Measurements from ENCODE around the gene ZSCAN30. TPM values are rescaled to one million over a fixed set of nuclear protein-coding genes. Genes with fewer than 3 reads are reported as not detected.

The ZSCAN30 gene
- total RNA-seq, 1 experiment from 2014 or later, result 21.9 TPM

DNA sequence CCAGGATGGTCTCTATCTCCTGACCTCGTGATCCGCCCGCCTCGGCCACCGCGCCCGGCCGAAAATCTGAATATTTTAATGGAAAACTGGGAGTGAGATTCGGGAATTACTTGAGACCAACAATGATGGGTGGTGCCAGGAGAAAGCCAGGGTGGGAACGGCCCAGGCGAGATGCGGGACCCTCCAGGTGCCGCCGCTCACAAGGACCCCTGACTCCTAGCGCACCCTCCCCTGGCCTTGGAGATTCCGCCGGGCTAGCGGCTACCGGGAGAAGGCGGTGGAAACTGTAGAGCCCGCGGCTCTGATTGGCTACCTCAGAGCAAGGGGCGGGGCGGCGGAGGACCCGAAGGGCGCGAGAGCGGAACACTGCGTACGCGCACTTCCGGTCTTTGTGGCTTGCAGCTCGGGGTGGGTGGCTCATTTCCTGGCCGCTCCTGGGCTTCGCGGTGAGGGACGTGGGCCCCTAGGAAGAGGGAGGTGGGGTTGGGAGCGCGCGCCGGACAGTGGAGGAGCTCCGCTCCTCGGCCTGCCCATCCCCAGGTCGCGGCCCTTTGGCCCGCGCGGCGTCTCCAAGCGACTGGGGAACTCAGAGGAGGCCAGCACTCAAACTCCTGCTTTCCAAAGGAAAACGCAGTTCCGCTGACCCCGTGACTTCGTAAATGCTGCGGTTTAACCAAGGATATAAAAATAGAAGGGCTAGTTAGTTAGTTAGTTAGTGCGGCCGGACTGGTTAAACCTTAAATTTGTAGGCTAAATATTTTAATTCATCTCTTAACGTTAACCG lies 49.2 kb downstream of the ZSCAN30 start, which contains the start of gene ZNF397 (continued):
- TF ChIP-seq ZNF512 (CRISPR knock-in tag; IDR thresholded peaks at IDR 0.05; ENCODE audit: borderline replicate concordance), result no peak
- no peak for TF ChIP-seq GRHL2 (CRISPR knock-in tag; IDR thresholded peaks at IDR 0.05; ENCODE audit: insufficient replicate concordance, severe bottlenecking)
- peak; percentile 89; the same call in 1 of the 2 replicates for TF ChIP-seq ZNF232 (CRISPR knock-in tag; IDR thresholded peaks at IDR 0.05)
- TF ChIP-seq CREM (CRISPR knock-in tag; IDR thresholded peaks at IDR 0.05), result peak; percentile 56; the same call in 1 of the 2 replicates
- TF ChIP-seq, protein P1, sequence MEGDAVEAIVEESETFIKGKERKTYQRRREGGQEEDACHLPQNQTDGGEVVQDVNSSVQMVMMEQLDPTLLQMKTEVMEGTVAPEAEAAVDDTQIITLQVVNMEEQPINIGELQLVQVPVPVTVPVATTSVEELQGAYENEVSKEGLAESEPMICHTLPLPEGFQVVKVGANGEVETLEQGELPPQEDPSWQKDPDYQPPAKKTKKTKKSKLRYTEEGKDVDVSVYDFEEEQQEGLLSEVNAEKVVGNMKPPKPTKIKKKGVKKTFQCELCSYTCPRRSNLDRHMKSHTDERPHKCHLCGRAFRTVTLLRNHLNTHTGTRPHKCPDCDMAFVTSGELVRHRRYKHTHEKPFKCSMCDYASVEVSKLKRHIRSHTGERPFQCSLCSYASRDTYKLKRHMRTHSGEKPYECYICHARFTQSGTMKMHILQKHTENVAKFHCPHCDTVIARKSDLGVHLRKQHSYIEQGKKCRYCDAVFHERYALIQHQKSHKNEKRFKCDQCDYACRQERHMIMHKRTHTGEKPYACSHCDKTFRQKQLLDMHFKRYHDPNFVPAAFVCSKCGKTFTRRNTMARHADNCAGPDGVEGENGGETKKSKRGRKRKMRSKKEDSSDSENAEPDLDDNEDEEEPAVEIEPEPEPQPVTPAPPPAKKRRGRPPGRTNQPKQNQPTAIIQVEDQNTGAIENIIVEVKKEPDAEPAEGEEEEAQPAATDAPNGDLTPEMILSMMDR (IDR thresholded peaks at IDR 0.05), result no peak
- peak; percentile 51; the same call in 1 of the 2 replicates for TF ChIP-seq TEAD1 (CRISPR knock-in tag; IDR thresholded peaks at IDR 0.05)
- TF ChIP-seq ESRRA (CRISPR knock-in tag; IDR thresholded peaks at IDR 0.05; ENCODE audit: borderline replicate concordance), result no peak
- 0 out of 2 replicates have a peak, but pooled peaks have one; percentile 42 for TF ChIP-seq NFE2L1 (CRISPR knock-in tag; IDR thresholded peaks at IDR 0.05)
- TF ChIP-seq PRDM15 (CRISPR knock-in tag; IDR thresholded peaks at IDR 0.05), result no peak
- TF ChIP-seq, protein P2, sequence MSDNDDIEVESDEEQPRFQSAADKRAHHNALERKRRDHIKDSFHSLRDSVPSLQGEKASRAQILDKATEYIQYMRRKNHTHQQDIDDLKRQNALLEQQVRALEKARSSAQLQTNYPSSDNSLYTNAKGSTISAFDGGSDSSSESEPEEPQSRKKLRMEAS (CRISPR knock-in tag; IDR thresholded peaks at IDR 0.05), result peak; percentile 81
- no peak for TF ChIP-seq SOX15 (CRISPR knock-in tag; IDR thresholded peaks at IDR 0.05)
- no peak for TF ChIP-seq ZNF138 (CRISPR knock-in tag; conservative IDR thresholded peaks at IDR 0.05)
- TF ChIP-seq NR2C2 (CRISPR knock-in tag; IDR thresholded peaks at IDR 0.05), result no peak
- TF ChIP-seq, protein P3, sequence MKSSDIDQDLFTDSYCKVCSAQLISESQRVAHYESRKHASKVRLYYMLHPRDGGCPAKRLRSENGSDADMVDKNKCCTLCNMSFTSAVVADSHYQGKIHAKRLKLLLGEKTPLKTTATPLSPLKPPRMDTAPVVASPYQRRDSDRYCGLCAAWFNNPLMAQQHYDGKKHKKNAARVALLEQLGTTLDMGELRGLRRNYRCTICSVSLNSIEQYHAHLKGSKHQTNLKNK (CRISPR knock-in tag; IDR thresholded peaks at IDR 0.05), result no peak
- 0 out of 2 replicates have a peak, but pooled peaks have one; percentile 21 for TF ChIP-seq ZNF416 (CRISPR knock-in tag; IDR thresholded peaks at IDR 0.05)
- no peak for TF ChIP-seq ZNF671 (CRISPR knock-in tag; IDR thresholded peaks at IDR 0.05)
- TF ChIP-seq MXD4 (CRISPR knock-in tag; IDR thresholded peaks at IDR 0.05; ENCODE audit: borderline replicate concordance), result no peak
- TF ChIP-seq TCF7 (CRISPR knock-in tag; IDR thresholded peaks at IDR 0.05; ENCODE audit: low read depth), result no peak
- no peak for TF ChIP-seq SMAD4 (CRISPR knock-in tag; IDR thresholded peaks at IDR 0.05)
- TF ChIP-seq, protein P4, sequence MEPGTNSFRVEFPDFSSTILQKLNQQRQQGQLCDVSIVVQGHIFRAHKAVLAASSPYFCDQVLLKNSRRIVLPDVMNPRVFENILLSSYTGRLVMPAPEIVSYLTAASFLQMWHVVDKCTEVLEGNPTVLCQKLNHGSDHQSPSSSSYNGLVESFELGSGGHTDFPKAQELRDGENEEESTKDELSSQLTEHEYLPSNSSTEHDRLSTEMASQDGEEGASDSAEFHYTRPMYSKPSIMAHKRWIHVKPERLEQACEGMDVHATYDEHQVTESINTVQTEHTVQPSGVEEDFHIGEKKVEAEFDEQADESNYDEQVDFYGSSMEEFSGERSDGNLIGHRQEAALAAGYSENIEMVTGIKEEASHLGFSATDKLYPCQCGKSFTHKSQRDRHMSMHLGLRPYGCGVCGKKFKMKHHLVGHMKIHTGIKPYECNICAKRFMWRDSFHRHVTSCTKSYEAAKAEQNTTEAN (CRISPR knock-in tag; IDR thresholded peaks at IDR 0.05), result no peak
- no peak for TF ChIP-seq EMX1 (CRISPR knock-in tag; IDR thresholded peaks at IDR 0.05)
- no peak for TF ChIP-seq STAT6 (CRISPR knock-in tag; conservative IDR thresholded peaks at IDR 0.05; ENCODE audit: low read depth)
- TF ChIP-seq RORB (CRISPR knock-in tag; IDR thresholded peaks at IDR 0.05), result no peak
- no peak for TF ChIP-seq OVOL2 (CRISPR knock-in tag; IDR thresholded peaks at IDR 0.05; ENCODE audit: borderline replicate concordance)
- peak; percentile 60; the same call in 1 of the 2 replicates for TF ChIP-seq MYBL2 (CRISPR knock-in tag; IDR thresholded peaks at IDR 0.05)
- TF ChIP-seq FOXP1 (CRISPR knock-in tag; IDR thresholded peaks at IDR 0.05; ENCODE audit: borderline replicate concordance), result peak; percentile 39; the same call in 1 of the 2 replicates
- TF ChIP-seq NFYB (CRISPR knock-in tag; conservative IDR thresholded peaks at IDR 0.05; ENCODE audit: low read depth), result peak; percentile 84
